Lung (tissue), 12 donors: ENCODE results near the gene FCRLB. TPM values are rescaled to one million over a fixed set of nuclear protein-coding genes. Genes with fewer than 3 reads are reported as not detected.
A peak's percentile ranks its signal among the peaks of the same experiment; 100 is the strongest.

Experiments
- ATAC-seq: fragments of 200-7000 bp; cut with Tn5 transposase; one replicate; pipeline ENCODE4 v1.9.1; 2020; ENCODE audit warnings: moderate number of reproducible peaks; ENCODE audit not compliant: insufficient read depth, low FRiP score
- DNase-seq, 3 donors: peaks; one replicate each; pipeline ENCODE4 v3.0.0-alpha.2; 2013 to 2017
- H3K27ac ChIP-seq, 2 donors: one replicate each; pipeline ENCODE4 v1.5.1; 2013; ENCODE audit warnings: mild to moderate bottlenecking in 2 of 2, moderate library complexity in 2 of 2, control low read depth in 1 of 2, inconsistent platforms in 1 of 2, low read depth in 1 of 2, low read length in 1 of 2
- H3K27me3 ChIP-seq, 3 donors: one replicate each; pipeline ENCODE4 v1.5.1; 2013; ENCODE audit warnings: low read length in 2 of 3; ENCODE audit not compliant: control insufficient read depth in 3 of 3, insufficient read depth in 3 of 3
- H3K36me3 ChIP-seq, 4 donors: one replicate each; pipeline ENCODE4 v1.5.1; 2013; ENCODE audit warnings: low read length in 4 of 4, mild to moderate bottlenecking in 1 of 4, moderate library complexity in 1 of 4; ENCODE audit not compliant: control insufficient read depth in 4 of 4, insufficient read depth in 4 of 4
- H3K4me1 ChIP-seq, 5 donors: one replicate each; pipeline ENCODE4 v1.5.1; 2013; ENCODE audit warnings: low read length in 5 of 5, mild to moderate bottlenecking in 2 of 5, moderate library complexity in 1 of 5; ENCODE audit not compliant: control insufficient read depth in 5 of 5, insufficient read depth in 5 of 5
- H3K4me3 ChIP-seq: one replicate; pipeline ENCODE4 v1.5.1; 2013; ENCODE audit warnings: mild to moderate bottlenecking, control low read depth, moderate library complexity
- H3K9ac ChIP-seq, 2 donors: one replicate each; pipeline ENCODE4 v1.5.1; 2013; ENCODE audit warnings: low read length in 2 of 2, control low read depth in 1 of 2; ENCODE audit not compliant: insufficient read depth in 1 of 2
- H3K9me3 ChIP-seq, 4 donors: one replicate each; pipeline ENCODE4 v1.5.1; 2013; ENCODE audit warnings: low read length in 3 of 4, mild to moderate bottlenecking in 1 of 4, moderate library complexity in 1 of 4; ENCODE audit not compliant: control insufficient read depth in 4 of 4, insufficient read depth in 3 of 4
- CTCF ChIP-seq: IDR thresholded peaks from 2 replicates; pipeline ENCODE4 v1.5.1; 2012; ENCODE audit warnings: mild to moderate bottlenecking; ENCODE audit errors: control extremely low read depth, extremely low read depth
- WGBS, 2 donors: extraction: QIAGEN DNeasy Blood & Tissue Kit; methylation state at CpG; one replicate each; pipeline ENCODE4 v1.1.7; 2013; 5-methylcytosine and 5-hydroxymethylcytosine counted together
- polyA plus RNA-seq, 2 donors: library from polyadenylated mRNA; stranded (reverse); fragments of 200-250 nt; gene quantifications; one replicate each; pipeline ENCODE4 v1.2.1, GENCODE V29; 2013
- total RNA-seq, 2 donors: library from RNA; depleted of rRNA in 1 of 2; stranded (reverse); fragments of >200 nt in 1 of 2; gene quantifications; one replicate each; pipeline ENCODE4 v1.2.1, GENCODE V29; 2014 to 2021
- donor health status: control.
- donor health status: control.
- donor health status: Bipolar disorder and iron deficiency.
- donor health status: healthy.
- donor health status: DM: yes; HTN: yes; CAD: no.

FCRLB gene
- total and polyA plus RNA-seq, 4 donors: 0.34 to 0.90 (median 0.72) TPM

- peak in 2 of 3 donors; percentile 13 to 48 for DNase-seq
- H3K27ac ChIP-seq: no peak overlapping the region
- H3K9me3 ChIP-seq: no peaks in the 10 kb centered on the region
- 3 to 15% methylated on average over 1 of the region's 1 CpG for WGBS, 2 donors
- no peak for ATAC-seq
- no peaks in the 10 kb centered on the region for H3K36me3 ChIP-seq
- no peak overlapping the region for H3K4me3 ChIP-seq
- no peaks in the 10 kb centered on the region for H3K4me1 ChIP-seq
- H3K27me3 ChIP-seq: peaks cover 0 to 14% (median 10%) of the 10 kb centered on the region in 3 donors
- no peak overlapping the region for H3K9ac ChIP-seq
- no peak for TF ChIP-seq CTCF
Observed at GRCh38 chr1:161733526-161733925, 12.2 kb downstream of the FCRLB start.

GRCh38 chr1:161735837-161736236 lies 14.5 kb downstream of the FCRLB start:
- H3K4me1 ChIP-seq: no peaks in the 10 kb centered on the region
- H3K9me3 ChIP-seq: no peaks in the 10 kb centered on the region
- ATAC-seq: no peak
- no peak overlapping the region for H3K27ac ChIP-seq
- H3K27me3 ChIP-seq: peaks cover 0 to 12% (median 10%) of the 10 kb centered on the region in 3 donors
- TF ChIP-seq CTCF: no peak
- 89 to 96% methylated on average over 3 of the region's 3 CpGs for whole genome bisulfite sequencing, 2 donors
- H3K9ac ChIP-seq: no peak overlapping the region
- no peak overlapping the region for H3K4me3 ChIP-seq
- no peak for DNase-seq
- no peaks in the 10 kb centered on the region for H3K36me3 ChIP-seq

- DNase-seq (no peak), ATAC-seq (no peak)
- Histone ChIP-seq H3K9ac (no peak overlapping the region), H3K4me1 (no peaks in the 10 kb centered on the region), H3K27ac (no peak overlapping the region), H3K36me3 (no peaks in the 10 kb centered on the region), H3K9me3 (no peaks in the 10 kb centered on the region), H3K4me3 (no peak overlapping the region), H3K27me3 (peaks cover 0 to 12% (median 10%) of the 10 kb centered on the region in 3 donors)
- 78 to 79% methylated on average over 4 of the region's 4 CpGs for WGBS, 2 donors
- TF ChIP-seq CTCF: no peak
Observed at GRCh38 chr1:161736335-161736969, 15.1 kb downstream of the FCRLB start.

DNA sequence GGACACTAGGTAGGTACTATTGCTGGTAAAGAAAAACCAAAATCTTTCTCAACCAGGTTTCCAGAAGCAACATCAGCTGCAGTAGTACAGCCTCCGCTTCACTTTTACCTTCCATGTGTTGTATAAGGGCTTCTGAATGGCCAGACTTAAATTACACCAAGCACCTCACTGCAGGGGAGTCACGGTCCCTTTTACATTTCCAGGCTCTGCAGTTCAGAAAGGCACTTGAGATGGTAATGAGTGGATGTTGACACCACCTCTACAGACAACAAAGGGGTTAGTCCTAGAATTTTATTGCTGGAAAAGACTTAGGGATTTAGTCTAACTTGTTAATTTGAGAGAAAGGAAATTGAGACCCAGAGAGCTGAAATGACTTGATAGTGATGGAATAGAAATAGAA lies 16.3 kb downstream of the FCRLB start:
- Histone ChIP-seq H3K36me3 (no peaks in the 10 kb centered on the region), H3K4me1 (no peaks in the 10 kb centered on the region), H3K27ac (no peak overlapping the region), H3K9me3 (no peaks in the 10 kb centered on the region), H3K4me3 (no peak overlapping the region), H3K9ac (no peak overlapping the region), H3K27me3 (peaks cover 0 to 6% (median 6%) of the 10 kb centered on the region in 3 donors)
- DNase-seq (no peak), ATAC-seq (no peak)
- WGBS, 2 donors: 71 to 81% methylated on average over 2 of the region's 2 CpGs
- TF ChIP-seq CTCF: no peak
